GM12801 (cell line): ENCODE data around the gene PANX2.

Experiments
- TF ChIP-seq, protein P1 (sequence below): IDR thresholded peaks from one replicate; pipeline ENCODE4 v1.5.1; 2011; ENCODE audit warnings: control low read depth; ENCODE audit not compliant: insufficient read length; ENCODE audit errors: extremely low read depth

The PANX2 gene

GRCh38 chr22:50171319-50171964 is 911 bp downstream of the PANX2 start:
- TF ChIP-seq, protein P1, sequence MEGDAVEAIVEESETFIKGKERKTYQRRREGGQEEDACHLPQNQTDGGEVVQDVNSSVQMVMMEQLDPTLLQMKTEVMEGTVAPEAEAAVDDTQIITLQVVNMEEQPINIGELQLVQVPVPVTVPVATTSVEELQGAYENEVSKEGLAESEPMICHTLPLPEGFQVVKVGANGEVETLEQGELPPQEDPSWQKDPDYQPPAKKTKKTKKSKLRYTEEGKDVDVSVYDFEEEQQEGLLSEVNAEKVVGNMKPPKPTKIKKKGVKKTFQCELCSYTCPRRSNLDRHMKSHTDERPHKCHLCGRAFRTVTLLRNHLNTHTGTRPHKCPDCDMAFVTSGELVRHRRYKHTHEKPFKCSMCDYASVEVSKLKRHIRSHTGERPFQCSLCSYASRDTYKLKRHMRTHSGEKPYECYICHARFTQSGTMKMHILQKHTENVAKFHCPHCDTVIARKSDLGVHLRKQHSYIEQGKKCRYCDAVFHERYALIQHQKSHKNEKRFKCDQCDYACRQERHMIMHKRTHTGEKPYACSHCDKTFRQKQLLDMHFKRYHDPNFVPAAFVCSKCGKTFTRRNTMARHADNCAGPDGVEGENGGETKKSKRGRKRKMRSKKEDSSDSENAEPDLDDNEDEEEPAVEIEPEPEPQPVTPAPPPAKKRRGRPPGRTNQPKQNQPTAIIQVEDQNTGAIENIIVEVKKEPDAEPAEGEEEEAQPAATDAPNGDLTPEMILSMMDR = no peak

GRCh38 chr22:50171965-50172421 is 1.5 kb downstream of the PANX2 start:
- TF ChIP-seq, protein P1 = no peak

DNA sequence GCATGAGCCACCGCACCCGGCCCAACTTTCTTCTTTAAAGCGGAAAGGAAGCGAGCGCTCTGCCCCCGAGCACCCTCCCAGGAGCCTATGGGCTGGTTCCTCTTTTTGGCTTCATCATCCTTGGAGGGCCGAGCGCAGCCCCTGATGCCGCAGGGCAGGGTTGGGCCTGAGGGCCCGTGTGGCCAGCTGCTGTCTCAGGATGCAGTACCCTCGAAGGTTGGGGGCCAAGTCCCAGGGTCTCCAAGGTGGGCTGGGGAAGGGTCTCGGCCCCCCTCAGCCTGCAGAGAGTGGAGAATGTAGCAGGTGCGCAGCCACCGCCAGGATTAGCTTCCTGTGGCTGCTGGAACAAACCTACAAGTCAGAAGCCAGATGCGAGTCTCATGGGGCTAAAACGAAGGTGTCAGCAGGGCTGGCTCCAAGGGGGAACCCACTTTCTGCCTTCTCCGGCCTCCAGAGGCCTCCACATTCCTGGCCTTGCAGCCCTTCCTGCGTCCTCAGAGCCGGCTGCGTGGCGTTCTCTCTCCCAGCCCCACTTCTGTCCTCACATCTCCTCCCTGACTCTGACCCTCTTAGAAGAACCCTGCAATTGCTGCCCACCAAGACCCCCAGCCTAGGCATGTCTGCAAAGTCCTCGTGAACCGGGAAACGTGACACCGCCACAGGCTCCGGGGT is 2.9 kb downstream of the PANX2 start:
- TF ChIP-seq, protein P1 = no peak

DNA sequence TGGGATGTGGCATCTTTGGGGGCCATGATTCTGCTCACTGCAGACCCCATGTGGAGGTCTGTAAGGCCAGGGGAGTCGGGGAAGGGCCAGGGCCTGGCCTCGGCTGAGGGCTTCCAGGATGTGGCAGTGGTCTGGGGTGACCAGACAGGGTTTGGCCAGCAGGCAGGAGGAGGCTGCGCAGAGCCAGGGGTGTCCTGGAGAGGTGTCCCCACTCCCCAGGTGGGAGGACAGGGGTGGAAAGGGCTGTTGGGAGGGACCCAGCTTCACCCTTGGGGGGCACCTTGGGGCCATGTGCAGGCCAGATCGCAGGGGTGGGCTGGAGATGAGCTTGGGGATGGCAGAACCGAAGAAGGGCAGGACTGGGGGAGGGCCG is 3.4 kb downstream of the PANX2 start:
- TF ChIP-seq, protein P1 = no peak

GRCh38 chr22:50174382-50175190 is 4.1 kb downstream of the PANX2 start:
- TF ChIP-seq, protein P1 = no peak

- TF ChIP-seq, protein P1 = no peak
Observed at GRCh38 chr22:50175191-50175461, 4.6 kb downstream of the PANX2 start.

DNA sequence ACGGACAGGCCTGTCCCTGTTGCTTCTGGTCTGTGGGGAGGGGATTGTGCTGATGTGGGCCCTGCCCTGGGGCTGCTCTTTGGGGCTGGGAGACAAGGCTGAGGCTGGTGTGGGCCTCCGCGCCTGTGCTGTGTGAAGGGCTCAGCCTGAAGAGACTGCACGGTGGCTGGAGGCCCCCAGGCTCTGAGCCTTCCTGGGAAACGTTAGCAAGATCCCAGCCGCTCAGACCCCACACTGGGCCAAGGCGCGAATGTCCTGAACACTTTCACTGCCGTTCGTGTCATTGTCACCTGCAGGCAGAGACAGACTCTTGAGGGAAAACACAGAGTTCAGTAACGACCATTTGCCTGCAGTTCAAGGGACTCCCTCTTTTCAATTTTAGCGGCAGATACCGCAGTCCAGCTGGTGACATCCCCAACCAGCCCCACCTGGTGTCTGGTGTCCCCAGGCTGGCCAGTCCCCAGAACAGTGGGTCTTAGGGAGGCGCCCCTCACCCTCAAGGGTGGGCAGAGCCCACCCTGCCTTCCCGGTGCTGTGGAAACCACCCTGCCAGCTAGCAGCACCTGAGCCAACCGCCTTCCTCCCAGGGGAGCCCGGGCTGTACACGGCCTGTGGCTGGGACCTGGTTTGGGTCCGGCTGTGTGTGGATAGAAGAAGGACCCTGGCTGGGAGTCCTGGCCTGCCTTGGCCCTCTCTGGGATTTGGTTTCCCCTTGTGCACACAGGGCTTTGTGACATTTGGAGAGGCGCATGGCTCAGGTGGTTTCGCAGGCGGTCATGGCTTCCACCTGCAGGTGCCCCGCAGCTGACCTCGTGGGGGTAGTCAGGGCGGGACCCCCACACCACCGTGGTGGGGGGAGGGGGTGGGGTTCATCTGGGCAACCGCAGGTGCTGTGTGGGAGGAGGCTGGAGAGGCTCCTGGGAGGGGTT is 5.7 kb downstream of the PANX2 start:
- TF ChIP-seq, protein P1 = no peak
